SK-MEL-5 (cell line): ENCODE measurements around the gene PCDHA12. TPM values are rescaled to one million over a fixed set of nuclear protein-coding genes. Genes with fewer than 3 reads are reported as not detected.
"Not testable (repeated sequence)": the region's sequence is repeated elsewhere in the genome, so short reads cannot be mapped to it uniquely, and the experiment has no call there.

ENCODE experiments used
- DNase-seq: peaks from one replicate; pipeline ENCODE4 v3.0.0-alpha.2; 2016; ENCODE audit warnings: low read depth, low spot score
- in situ Hi-C: cut with HindIII; loops from 2 replicates; pipeline ENCODE4 v1.10.0; 2016; ENCODE audit warnings: low sequenced_read_pairs, high pct_unique_total_duplicates, low pct_unique_long_range_greater_than_20kb
- polyA plus RNA-seq, 2 experiments: library from polyadenylated mRNA; depleted of rRNA; stranded (reverse); fragments of >200 nt; gene quantifications; 2 replicates each; pipeline ENCODE4 v1.2.3, GENCODE V29; 2015
- total RNA-seq: library from RNA; depleted of rRNA; stranded (reverse); fragments of >200 nt; shearing (Covaris generic); gene quantifications from 2 replicates; pipeline ENCODE4 v1.2.3, GENCODE V29; 2014; rRNA removed

The PCDHA12 gene, protein sequence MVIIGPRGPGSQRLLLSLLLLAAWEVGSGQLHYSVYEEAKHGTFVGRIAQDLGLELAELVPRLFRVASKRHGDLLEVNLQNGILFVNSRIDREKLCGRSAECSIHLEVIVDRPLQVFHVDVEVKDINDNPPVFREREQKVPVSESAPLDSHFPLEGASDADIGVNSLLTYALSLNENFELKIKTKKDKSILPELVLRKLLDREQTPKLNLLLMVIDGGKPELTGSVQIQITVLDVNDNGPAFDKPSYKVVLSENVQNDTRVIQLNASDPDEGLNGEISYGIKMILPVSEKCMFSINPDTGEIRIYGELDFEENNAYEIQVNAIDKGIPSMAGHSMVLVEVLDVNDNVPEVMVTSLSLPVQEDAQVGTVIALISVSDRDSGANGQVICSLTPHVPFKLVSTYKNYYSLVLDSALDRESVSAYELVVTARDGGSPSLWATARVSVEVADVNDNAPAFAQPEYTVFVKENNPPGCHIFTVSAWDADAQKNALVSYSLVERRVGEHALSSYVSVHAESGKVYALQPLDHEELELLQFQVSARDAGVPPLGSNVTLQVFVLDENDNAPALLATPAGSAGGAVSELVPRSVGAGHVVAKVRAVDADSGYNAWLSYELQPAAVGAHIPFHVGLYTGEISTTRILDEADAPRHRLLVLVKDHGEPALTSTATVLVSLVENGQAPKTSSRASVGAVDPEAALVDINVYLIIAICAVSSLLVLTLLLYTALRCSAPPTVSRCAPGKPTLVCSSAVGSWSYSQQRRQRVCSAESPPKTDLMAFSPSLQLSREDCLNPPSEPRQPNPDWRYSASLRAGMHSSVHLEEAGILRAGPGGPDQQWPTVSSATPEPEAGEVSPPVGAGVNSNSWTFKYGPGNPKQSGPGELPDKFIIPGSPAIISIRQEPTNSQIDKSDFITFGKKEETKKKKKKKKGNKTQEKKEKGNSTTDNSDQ
- 0.08 and 0.19 TPM in 2 replicates for total RNA-seq
- 0.06 and 0.27 TPM in 2 replicates for polyA plus RNA-seq (2015; cell fraction: cytosol; rRNA removed)
- 0.31 TPM in 1 of 2 replicates, not detected in the other for polyA plus RNA-seq (2015; cell fraction: nucleus; rRNA removed)

DNA sequence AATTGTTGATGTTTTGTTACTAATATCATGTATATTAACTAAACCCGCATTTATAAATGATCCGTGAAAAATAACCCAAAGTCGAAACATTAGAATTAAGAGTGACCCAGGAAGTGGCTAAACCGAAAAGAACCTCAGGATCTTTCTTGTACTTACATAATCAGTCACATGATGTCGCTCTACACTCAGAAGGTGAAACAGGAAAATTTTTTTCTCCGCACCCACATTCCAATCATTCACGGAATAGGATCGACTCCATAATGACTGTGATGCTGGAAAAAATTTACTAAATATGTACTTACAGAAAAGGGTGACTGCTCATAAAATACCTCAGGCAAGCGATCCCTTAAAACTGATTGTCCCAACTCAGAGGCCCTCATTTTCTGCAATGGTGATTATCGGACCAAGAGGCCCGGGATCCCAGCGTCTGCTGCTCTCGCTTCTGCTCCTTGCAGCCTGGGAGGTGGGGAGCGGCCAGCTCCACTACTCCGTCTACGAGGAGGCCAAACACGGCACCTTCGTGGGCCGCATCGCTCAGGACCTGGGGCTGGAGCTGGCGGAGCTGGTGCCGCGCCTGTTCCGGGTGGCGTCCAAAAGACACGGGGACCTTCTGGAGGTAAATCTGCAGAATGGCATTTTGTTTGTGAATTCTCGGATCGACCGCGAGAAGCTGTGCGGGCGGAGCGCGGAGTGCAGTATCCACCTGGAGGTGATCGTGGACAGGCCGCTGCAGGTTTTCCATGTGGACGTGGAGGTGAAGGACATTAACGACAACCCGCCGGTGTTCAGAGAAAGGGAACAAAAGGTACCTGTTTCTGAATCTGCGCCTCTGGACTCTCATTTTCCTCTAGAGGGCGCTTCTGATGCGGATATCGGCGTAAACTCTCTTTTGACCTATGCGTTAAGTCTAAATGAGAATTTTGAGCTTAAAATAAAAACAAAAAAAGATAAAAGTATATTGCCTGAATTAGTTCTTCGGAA, at the start of gene PCDHA12:
Gene PCDHA12, plus strand, starts transcription at position 224 of the 981 bp plus-strand sequence. Its CDS starts 165 bp downstream, at position 389.
- in situ Hi-C loops: no loop called here
- DNase-seq: no peak

- in situ Hi-C loops: no loop called here
- DNase-seq: no peak
These were observed 47.3 kb upstream of the PCDHA12 start, which contains the start of gene PCDHA6 for GRCh38 chr5:140827704-140828361. TSS of gene PCDHA6 (plus strand) at chr5:140827960. CDS start at chr5:140828092, 132 bp downstream.

- in situ Hi-C loops: no loop called here
- no peak for DNase-seq
These were observed 46.8 kb upstream of the PCDHA12 start for GRCh38 chr5:140828362-140828737.

DNA sequence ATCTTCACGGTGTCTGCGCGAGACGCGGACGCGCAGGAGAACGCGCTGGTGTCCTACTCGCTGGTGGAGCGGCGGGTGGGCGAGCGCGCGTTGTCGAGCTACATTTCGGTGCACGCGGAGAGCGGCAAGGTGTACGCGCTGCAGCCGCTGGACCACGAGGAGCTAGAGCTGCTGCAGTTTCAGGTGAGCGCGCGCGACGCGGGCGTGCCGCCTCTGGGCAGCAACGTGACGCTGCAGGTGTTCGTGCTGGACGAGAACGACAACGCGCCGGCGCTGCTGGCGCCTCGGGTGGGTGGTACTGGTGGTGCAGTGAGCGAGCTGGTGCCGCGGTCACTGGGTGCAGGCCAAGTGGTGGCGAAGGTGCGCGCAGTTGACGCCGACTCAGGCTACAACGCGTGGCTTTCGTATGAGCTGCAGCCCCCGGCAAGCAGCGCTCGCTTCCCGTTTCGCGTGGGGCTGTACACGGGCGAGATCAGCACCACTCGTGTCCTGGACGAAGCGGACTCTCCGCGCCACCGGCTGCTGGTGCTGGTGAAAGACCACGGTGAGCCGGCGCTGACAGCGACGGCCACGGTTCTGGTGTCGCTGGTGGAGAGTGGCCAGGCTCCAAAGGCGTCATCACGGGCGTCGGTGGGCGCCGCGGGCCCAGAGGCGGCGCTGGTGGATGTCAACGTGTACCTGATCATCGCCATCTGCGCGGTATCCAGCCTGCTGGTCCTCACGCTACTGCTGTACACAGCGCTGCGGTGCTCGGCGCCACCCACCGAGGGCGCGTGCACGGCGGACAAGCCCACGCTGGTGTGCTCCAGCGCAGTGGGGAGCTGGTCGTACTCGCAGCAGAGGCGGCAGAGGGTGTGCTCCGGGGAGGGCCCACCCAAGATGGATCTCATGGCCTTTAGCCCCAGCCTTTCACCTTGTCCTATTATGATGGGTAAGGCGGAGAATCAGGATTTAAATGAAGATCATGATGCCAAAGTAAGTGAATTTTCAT, 45.3 kb upstream of the PCDHA12 start:
- in situ Hi-C loops, DNase-seq: not testable (repeated sequence)

DNA sequence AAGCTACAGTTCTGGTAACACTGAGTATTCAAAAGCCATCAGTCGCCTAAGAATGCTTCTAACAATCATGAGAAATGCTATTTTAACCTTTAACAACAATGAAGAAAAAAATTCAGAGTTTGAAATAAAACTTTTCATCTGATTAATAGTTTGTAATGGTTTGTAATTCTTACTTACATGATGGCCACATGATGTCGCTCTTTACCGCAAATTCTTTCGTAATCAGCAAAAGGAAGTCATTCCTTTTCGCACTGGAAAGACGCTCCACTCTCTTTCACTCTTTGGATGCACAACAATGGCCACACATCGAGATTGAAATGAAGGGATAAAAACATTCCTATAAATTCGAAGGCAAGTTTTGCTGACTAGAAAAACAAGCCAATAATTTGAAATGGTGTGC, 41.1 kb upstream of the PCDHA12 start, which contains the start of gene PCDHA7:
Gene PCDHA7, plus strand, starts transcription at position 277 of the 400 bp plus-strand sequence. Its CDS starts 115 bp downstream, at position 392.
- DNase-seq: peak; percentile 64
- in situ Hi-C loops: no loop called here

DNA sequence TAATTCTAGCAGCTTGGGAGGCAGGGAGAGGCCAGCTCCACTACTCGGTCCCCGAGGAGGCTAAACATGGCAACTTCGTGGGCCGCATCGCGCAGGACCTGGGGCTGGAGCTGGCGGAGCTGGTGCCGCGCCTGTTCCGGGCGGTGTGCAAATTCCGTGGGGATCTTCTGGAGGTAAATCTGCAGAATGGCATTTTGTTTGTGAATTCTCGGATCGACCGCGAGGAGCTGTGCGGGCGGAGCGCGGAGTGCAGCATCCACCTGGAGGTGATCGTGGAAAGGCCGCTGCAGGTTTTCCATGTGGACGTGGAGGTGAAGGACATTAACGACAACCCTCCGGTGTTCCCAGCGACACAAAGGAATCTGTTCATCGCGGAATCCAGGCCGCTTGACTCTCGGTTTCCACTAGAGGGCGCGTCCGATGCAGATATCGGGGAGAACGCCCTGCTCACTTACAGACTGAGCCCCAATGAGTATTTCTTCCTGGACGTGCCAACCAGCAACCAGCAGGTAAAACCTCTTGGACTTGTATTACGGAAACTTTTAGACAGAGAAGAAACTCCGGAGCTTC, 40.6 kb upstream of the PCDHA12 start:
- peak; percentile 39 for DNase-seq
- in situ Hi-C loops: not testable (repeated sequence)

DNA sequence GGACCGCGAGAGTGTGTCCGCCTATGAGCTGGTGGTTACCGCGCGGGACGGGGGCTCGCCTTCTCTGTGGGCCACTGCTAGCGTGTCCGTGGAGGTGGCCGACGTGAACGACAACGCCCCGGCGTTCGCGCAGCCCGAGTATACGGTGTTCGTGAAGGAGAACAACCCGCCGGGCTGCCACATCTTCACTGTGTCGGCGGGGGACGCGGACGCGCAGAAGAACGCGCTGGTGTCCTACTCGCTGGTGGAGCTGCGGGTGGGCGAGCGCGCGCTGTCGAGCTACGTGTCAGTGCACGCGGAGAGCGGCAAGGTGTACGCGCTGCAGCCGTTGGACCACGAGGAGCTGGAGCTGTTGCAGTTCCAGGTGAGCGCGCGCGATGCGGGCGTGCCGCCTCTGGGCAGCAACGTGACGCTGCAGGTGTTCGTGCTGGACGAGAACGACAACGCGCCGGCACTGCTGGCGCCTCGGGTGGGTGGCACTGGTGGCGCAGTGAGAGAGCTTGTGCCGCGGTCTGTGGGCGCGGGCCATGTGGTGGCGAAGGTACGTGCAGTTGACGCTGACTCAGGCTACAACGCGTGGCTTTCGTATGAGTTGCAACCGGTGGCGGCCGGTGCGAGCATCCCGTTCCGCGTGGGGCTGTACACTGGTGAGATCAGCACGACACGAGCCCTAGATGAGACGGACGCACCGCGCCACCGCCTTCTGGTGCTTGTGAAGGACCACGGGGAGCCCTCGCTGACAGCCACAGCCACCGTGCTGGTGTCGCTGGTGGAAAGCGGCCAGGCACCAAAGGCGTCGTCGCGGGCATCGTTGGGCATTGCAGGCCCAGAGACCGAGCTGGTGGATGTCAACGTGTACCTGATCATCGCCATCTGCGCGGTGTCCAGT, 39.2 kb upstream of the PCDHA12 start:
- DNase-seq: no peak
- in situ Hi-C loops: no loop called here

DNA sequence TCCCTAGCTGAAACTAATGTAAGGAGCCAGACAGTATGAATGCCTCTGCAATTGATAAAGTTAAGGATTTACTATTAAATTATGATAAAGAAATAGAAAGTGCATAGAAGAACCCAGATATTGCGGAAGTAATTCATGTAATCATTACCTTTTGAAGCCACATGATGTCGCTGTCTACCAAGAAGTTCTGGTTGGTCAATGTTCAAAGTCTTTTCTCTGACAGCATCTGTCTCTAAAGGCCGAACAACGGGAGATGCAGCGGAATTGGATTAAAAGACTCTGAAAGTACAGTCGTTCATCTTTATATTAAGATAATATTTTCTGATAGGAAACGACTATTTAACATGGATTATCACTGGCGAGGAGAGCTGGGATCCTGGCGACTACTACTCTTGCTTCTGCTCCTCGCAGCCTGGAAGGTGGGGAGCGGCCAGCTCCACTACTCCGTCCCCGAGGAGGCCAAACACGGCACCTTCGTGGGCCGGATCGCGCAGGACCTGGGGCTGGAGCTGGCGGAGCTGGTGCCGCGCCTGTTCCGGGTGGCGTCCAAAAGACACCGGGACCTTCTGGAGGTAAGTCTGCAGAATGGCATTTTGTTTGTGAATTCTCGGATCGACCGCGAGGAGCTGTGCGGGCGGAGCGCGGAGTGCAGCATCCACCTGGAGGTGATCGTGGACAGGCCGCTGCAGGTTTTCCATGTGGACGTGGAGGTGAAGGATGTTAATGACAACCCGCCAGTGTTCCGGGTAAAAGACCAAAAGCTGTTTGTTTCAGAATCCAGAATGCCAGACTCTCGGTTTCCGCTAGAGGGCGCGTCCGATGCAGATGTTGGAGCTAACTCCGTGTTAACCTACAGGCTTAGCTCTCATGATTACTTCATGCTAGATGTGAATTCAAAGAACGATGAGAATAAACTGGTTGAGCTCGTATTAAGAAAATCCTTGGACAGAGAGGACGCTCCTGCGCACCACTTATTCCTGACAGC, 33.8 kb upstream of the PCDHA12 start, which contains the start of gene PCDHA8:
Gene PCDHA8, plus strand, starts transcription at position 210 of the 985 bp plus-strand sequence. Its CDS starts 135 bp downstream, at position 345.
- in situ Hi-C loops: no loop called here
- peak; percentile 55 for DNase-seq

DNA sequence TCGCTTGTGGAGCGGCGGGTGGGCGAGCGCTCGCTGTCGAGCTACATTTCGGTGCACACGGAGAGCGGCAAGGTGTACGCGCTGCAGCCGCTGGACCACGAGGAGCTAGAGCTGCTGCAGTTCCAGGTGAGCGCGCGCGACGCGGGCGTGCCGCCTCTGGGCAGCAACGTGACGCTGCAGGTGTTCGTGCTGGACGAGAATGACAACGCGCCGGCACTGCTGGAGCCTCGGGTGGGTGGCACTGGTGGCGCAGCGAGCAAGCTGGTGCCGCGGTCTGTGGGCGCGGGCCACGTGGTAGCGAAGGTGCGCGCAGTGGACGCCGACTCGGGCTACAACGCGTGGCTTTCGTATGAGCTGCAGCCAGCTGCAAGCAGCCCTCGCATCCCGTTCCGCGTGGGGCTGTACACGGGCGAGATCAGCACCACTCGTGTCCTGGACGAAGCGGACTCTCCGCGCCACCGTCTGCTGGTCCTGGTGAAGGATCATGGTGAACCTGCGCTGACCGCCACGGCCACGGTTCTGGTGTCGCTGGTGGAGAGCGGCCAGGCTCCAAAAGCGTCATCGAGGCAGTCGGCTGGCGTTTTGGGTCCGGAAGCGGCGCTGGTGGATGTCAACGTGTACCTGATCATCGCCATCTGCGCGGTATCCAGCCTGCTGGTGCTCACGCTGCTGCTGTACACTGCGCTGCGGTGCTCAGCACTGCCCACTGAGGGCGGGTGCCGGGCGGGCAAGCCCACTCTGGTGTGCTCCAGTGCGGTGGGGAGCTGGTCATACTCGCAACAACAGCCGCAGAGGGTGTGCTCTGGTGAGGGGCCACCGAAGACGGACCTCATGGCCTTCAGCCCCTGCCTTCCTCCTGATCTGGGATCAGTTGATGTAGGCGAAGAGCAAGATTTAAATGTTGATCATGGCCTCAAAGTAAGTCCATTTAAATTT, 32.0 kb upstream of the PCDHA12 start:
- no peak for DNase-seq
- in situ Hi-C loops: no loop called here

DNA sequence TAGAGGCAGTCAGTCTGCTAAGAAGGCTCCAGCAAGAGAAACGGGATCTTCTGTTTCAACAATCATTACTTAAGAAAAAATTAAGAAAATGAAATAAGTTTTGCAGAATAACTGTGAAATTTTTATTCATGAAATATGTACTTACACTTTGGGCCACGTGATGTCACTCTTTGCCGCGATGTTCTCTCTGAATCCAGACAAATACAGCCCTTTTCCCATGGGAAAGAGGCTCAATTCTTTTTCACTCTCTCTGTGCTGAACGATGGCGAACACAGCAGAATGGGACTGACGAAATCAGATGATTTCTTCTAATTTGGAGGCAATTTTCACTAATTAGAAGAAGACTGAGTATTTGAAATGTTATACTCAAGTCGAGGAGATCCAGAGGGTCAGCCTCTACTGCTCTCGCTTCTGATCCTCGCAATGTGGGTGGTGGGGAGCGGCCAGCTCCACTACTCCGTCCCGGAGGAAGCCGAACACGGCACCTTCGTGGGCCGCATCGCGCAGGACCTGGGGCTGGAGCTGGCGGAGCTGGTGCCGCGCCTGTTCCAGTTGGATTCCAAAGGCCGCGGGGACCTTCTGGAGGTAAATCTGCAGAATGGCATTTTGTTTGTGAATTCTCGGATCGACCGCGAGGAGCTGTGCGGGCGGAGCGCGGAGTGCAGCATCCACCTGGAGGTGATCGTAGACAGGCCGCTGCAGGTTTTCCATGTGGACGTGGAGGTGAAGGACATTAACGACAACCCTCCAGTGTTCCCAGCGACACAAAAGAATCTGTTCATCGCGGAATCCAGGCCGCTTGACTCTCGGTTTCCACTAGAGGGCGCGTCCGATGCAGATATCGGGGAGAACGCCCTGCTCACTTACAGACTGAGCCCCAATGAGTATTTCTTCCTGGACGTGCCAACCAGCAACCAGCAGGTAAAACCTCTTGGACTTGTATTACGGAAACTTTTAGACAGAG, 26.7 kb upstream of the PCDHA12 start, which contains the start of gene PCDHA9:
Gene PCDHA9, plus strand, starts transcription at position 244 of the 964 bp plus-strand sequence. Its CDS starts 114 bp downstream, at position 358.
- DNase-seq, in situ Hi-C loops: not testable (repeated sequence)
